Activated B cell treated with CpG ODN at 0.5 μM for 24 hours (primary cell): ENCODE data around the gene BICD1. TPM values are rescaled to one million over a fixed set of nuclear protein-coding genes. Genes with fewer than 3 reads are reported as not detected.

Experiments
- ATAC-seq: fragments of 200-7000 bp; cut with Tn5 transposase; one replicate; pipeline ENCODE4 v1.10.0; 2021; ENCODE audit warnings: low read depth, mild to moderate bottlenecking, moderate library complexity
- CTCF ChIA-PET: fragments of 350-600 bp; sonication (Branson Sonifier 250); formaldehyde crosslinking; loops from one replicate; lab custom pipeline; 2021; ENCODE audit warnings: antibody characterized with exemption; lab: Charles Lee
- POLR2A ChIA-PET: fragments of 350-600 bp; sonication (Branson Sonifier 250); formaldehyde crosslinking; loops from one replicate; lab custom pipeline; 2021; ENCODE audit warnings: antibody characterized with exemption; lab: Charles Lee
- DNase-seq: peaks from one replicate; pipeline ENCODE4 v3.0.0; 2022
- H3K27ac Mint-ChIP-seq: one replicate; pipeline ENCODE4 v1.8.0; 2020; ENCODE audit warnings: mixed read lengths
- H3K27me3 Mint-ChIP-seq: one replicate; pipeline ENCODE4 v1.8.0; 2021; ENCODE audit warnings: mixed read lengths
- H3K36me3 Mint-ChIP-seq: one replicate; pipeline ENCODE4 v1.8.0; 2021; ENCODE audit warnings: low read depth, mixed read lengths
- H3K4me1 Mint-ChIP-seq: one replicate; pipeline ENCODE4 v1.8.0; 2021; ENCODE audit warnings: mixed read lengths
- H3K4me3 Mint-ChIP-seq: one replicate; pipeline ENCODE4 v1.8.0; 2020; ENCODE audit warnings: mild to moderate bottlenecking, mixed read lengths
- H3K9me3 Mint-ChIP-seq: one replicate; pipeline ENCODE4 v1.8.0; 2020; ENCODE audit warnings: mixed read lengths
- intact Hi-C: fragments of 100-400 bp; cut with micrococcal nuclease; formaldehyde crosslinking; loops from one replicate; pipeline ENCODE4 v1.15.1; 2024
- total RNA-seq: library from RNA; stranded (reverse); gene quantifications from 2 replicates; pipeline ENCODE4 v1.2.3, GENCODE V29; 2022
- TF ChIP-seq, protein P1 (sequence below): fragments of 200-600 bp; IDR thresholded peaks from one replicate; pipeline ENCODE4 v1.8.0; 2022; ENCODE audit warnings: antibody characterized with exemption, mild to moderate bottlenecking

The BICD1 gene
- total RNA-seq, 1 donor from 2014 or later, result 67.6 TPM

DNA sequence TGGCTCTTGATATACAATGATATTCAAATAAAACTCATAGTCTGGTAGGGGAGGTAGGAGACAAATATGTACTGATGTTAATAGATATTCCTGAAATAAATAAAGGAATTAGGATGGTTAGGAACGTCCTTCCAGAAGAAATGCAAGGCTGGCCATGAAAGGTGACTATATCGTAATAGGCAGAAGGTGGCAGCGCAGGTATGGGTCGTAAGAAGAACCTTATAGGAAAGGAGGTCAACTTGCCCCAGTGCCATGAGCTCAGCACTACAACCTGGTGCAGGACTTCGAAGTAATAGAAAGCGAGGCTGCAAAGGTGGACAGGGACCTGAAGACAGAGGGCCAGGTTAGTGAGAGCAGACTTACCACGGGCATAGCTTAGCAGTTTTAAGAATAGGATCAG lies 237.4 kb downstream of the BICD1 start:
- no peaks in the 10 kb centered on the region for H3K9me3 Mint-ChIP-seq
- no peak overlapping the region for H3K4me3 Mint-ChIP-seq
- CTCF ChIA-PET, result no interaction called here
- H3K27ac Mint-ChIP-seq, result no peak overlapping the region
- no peaks in the 10 kb centered on the region for H3K27me3 Mint-ChIP-seq
- TF ChIP-seq, protein P1, sequence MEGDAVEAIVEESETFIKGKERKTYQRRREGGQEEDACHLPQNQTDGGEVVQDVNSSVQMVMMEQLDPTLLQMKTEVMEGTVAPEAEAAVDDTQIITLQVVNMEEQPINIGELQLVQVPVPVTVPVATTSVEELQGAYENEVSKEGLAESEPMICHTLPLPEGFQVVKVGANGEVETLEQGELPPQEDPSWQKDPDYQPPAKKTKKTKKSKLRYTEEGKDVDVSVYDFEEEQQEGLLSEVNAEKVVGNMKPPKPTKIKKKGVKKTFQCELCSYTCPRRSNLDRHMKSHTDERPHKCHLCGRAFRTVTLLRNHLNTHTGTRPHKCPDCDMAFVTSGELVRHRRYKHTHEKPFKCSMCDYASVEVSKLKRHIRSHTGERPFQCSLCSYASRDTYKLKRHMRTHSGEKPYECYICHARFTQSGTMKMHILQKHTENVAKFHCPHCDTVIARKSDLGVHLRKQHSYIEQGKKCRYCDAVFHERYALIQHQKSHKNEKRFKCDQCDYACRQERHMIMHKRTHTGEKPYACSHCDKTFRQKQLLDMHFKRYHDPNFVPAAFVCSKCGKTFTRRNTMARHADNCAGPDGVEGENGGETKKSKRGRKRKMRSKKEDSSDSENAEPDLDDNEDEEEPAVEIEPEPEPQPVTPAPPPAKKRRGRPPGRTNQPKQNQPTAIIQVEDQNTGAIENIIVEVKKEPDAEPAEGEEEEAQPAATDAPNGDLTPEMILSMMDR, result no peak
- DNase-seq, result no peak
- POLR2A ChIA-PET, result no interaction called here
- H3K36me3 Mint-ChIP-seq, result peaks cover 34% of the 10 kb centered on the region
- intact Hi-C loops, result no loop called here
- no peaks in the 10 kb centered on the region for H3K4me1 Mint-ChIP-seq
- ATAC-seq, result no peak

DNA sequence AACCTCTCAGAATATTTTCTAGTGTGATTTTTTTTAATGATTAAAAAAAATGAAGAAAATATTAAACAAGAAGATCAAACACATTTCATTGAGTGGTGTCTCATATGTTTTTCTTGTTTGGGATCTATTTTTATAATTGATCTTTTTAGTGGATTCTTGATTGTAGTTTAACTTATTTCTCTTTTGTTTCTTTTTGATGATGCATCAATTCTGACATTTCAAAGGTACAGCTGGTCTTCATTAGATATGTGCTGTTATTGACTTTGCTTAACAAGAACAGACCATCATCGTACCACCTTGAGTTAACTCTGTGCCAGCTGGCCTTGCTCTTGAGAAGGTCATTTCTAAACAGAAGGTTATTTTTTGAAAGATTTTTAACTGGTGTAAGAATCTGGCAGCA lies 246.9 kb downstream of the BICD1 start:
- no peaks in the 10 kb centered on the region for H3K9me3 Mint-ChIP-seq
- H3K4me3 Mint-ChIP-seq, result no peak overlapping the region
- intact Hi-C loops, result no loop called here
- H3K27ac Mint-ChIP-seq, result no peak overlapping the region
- ATAC-seq (no peak), DNase-seq (no peak)
- TF ChIP-seq, protein P1, result no peak
- no peaks in the 10 kb centered on the region for H3K4me1 Mint-ChIP-seq
- ChIA-PET CTCF (no interaction called here), POLR2A (interaction anchor here (0.7 kb wide), 1 partner anchor 16 kb away, joined by 5 read pairs; no protein-coding TSS in a partner anchor)
- no peaks in the 10 kb centered on the region for H3K27me3 Mint-ChIP-seq
- H3K36me3 Mint-ChIP-seq, result peaks cover 13% of the 10 kb centered on the region

DNA sequence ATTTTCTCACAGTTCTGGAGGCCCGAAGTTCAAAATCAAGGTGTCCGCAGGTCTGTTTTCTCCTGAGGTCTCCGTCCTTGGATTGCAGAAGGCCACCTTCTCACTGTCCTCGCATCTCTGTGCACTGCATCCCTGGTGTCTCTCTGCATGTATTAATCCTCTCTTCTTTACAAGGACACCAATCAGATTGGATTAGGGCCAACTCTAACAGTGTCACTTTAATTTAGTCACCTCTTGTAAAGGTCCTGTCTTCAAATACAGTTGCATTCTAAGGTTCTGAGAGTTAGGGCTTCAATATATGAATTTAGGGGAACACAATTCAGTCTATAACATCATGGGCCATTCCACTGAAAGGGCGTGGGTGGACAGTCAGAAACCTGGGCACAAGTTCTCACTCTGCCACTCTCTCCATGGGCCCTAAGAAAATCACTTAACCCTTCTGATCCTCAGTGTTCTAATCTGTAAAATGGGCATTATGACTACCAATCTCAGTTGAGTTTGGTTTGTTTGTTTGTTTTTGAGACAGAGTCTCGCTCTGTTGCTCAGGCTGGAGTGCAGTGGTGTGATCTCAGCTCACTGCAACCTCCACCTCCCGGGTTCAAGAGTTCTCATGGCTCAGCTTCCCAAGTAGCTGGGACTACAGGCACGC lies 251.1 kb downstream of the BICD1 start:
- Mint-ChIP-seq H3K27me3 (no peaks in the 10 kb centered on the region), H3K4me3 (no peak overlapping the region), H3K27ac (no peak overlapping the region), H3K4me1 (no peaks in the 10 kb centered on the region), H3K9me3 (no peaks in the 10 kb centered on the region), H3K36me3 (peaks cover 8% of the 10 kb centered on the region)
- ChIA-PET POLR2A (interaction anchor here (0.6 kb wide), 1 partner anchor 704 kb away, joined by 3 read pairs; no protein-coding TSS in a partner anchor), CTCF (no interaction called here)
- no peak for ATAC-seq
- DNase-seq, result no peak
- intact Hi-C loops, result no loop called here
- TF ChIP-seq, protein P1, result no peak

DNA sequence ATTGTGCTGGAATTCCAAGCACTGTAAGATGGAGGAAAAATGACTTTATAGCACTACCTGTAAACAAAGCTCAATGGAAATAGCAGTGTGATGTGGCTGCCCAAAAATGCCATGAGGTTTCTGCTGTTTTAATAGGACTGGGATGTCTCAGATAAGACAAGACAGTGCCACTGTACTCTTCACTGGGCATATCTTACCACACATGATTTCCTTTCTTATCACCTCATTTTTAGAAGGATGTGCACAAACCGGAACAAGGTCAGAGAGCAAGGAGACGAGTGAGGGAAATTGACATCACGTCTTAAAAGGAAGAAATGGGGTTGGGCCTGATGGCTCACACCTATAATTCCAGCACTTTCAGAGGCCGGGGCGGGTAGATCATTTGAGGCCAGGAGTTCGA lies 254.3 kb downstream of the BICD1 start:
- TF ChIP-seq, protein P1, result no peak
- ATAC-seq (no peak), DNase-seq (no peak)
- Mint-ChIP-seq H3K9me3 (no peaks in the 10 kb centered on the region), H3K27ac (no peak overlapping the region), H3K36me3 (peaks cover 5% of the 10 kb centered on the region), H3K4me3 (no peak overlapping the region), H3K27me3 (no peaks in the 10 kb centered on the region), H3K4me1 (no peaks in the 10 kb centered on the region)
- intact Hi-C loops, result no loop called here
- ChIA-PET POLR2A (no interaction called here), CTCF (no interaction called here)

DNA sequence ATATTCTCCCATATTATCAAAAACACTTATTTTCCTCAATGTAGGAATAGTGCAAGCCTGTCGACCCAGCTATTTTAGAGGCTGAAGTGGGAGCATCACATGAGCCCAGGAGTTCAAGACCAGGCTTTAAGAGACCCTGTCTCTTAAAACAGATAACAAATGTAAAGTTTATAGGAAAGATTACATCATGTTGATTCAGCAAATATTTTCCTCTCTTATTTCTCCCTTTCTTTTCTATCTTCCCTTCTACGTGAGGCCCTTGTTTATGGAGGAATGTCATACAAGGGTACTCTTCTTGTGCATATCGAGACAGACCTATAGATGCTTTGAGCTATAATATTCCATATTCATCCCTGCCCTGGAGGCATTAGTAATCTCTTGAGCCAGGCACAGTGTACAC lies 256.2 kb downstream of the BICD1 start:
- no peak overlapping the region for H3K27ac Mint-ChIP-seq

More for the DNA sequence above, 256.2 kb downstream of the BICD1 start:
- Mint-ChIP-seq H3K27me3 (no peaks in the 10 kb centered on the region), H3K9me3 (no peaks in the 10 kb centered on the region), H3K36me3 (peaks cover 2% of the 10 kb centered on the region), H3K4me3 (no peak overlapping the region), H3K4me1 (no peaks in the 10 kb centered on the region)
- no peak for DNase-seq
- ChIA-PET POLR2A (no interaction called here), CTCF (no interaction called here)
- TF ChIP-seq, protein P1, result no peak
- intact Hi-C loops, result no loop called here
- no peak for ATAC-seq
